Breast epithelium (tissue), 4 donors: ENCODE measurements around the gene WDR72. TPM values are rescaled to one million over a fixed set of nuclear protein-coding genes. Genes with fewer than 3 reads are reported as not detected.

ENCODE experiments used
- DNase-seq, 2 donors: peaks; one replicate each; pipeline ENCODE4 v3.0.0-alpha.2; 2019; ENCODE audit warnings: low spot score in 2 of 2
- H3K27ac ChIP-seq, 2 donors: fragments of 200-600 bp; sonication (generic) in 1 of 2; one replicate each; pipeline ENCODE4 v1.5.1; 2016 to 2019; ENCODE audit warnings: mild to moderate bottlenecking in 1 of 2
- H3K27me3 ChIP-seq, 2 donors: fragments of 200-600 bp; sonication (generic) in 1 of 2; one replicate each; pipeline versions ENCODE4 v1.5.1 to v1.6.0; 2017 to 2019; ENCODE audit warnings: control low read depth in 1 of 2, mild to moderate bottlenecking in 1 of 2
- H3K36me3 ChIP-seq: fragments of 200-600 bp; one replicate; pipeline ENCODE4 v1.5.1; 2019
- H3K4me1 ChIP-seq, 2 donors: fragments of 200-600 bp; sonication (generic); one replicate each; pipeline ENCODE4 v1.5.1; 2016 to 2019; ENCODE audit warnings: control low read depth in 1 of 2
- H3K4me3 ChIP-seq, 3 donors: fragments of 200-600 bp; sonication (generic); 1 replicate in 2 of 3; 2 replicates in 1 of 3; pipeline ENCODE4 v1.5.1; 2016 to 2019; ENCODE audit warnings: mild to moderate bottlenecking in 3 of 3, moderate library complexity in 2 of 3
- H3K9me3 ChIP-seq, 2 donors: fragments of 200-600 bp; sonication (generic) in 1 of 2; one replicate each; pipeline ENCODE4 v1.5.1; 2016 to 2019; ENCODE audit warnings: control low read depth in 1 of 2
- CTCF ChIP-seq, 3 donors: fragments of 450-650 bp; IDR thresholded peaks; one replicate each; pipeline ENCODE4 v1.5.1; 2016 to 2017; ENCODE audit warnings: antibody characterized with exemption in 3 of 3, mild to moderate bottlenecking in 3 of 3, moderate library complexity in 3 of 3
- POLR2A ChIP-seq: fragments of 450-650 bp; IDR thresholded peaks from one replicate; pipeline ENCODE4 v1.6.1; 2016; ENCODE audit warnings: antibody characterized with exemption, mild to moderate bottlenecking, moderate library complexity
- POLR2AphosphoS5 ChIP-seq, 3 donors: sonication (generic); formaldehyde crosslinking; IDR thresholded peaks; one replicate each; pipeline ENCODE4 v1.6.1; 2017; ENCODE audit warnings: antibody characterized with exemption in 3 of 3
- intact Hi-C: fragments of 100-400 bp; cut with DNase I; formaldehyde crosslinking; loops from one replicate; pipeline ENCODE4 v1.15.1; 2023; ENCODE audit warnings: low total_unique reads
- total RNA-seq, 3 donors: library from RNA; depleted of rRNA; stranded (reverse); fragments of >200 nt; gene quantifications; one replicate each; pipeline ENCODE4 v1.1.0, GENCODE V29; 2016

WDR72 gene
- 1 to 10 TPM in 1 of 3 donors, under 1 TPM in 1, not detected in 1; 0.66 to 1.2 TPM for total RNA-seq

- H3K27ac ChIP-seq = no peak within 1 kb of the TSS
- intact Hi-C loops = no loop called here
These were observed at the start of gene WDR72 for GRCh38 chr15:53759411-53759931. WDR72 (minus strand) TSS chr15:53759663; CDS start chr15:53733149, 26,514 bp downstream.

GRCh38 chr15:53808058-53808706, 48.7 kb upstream of the WDR72 start:
- no peak overlapping the region for H3K27ac ChIP-seq
- TF ChIP-seq CTCF (IDR thresholded peaks at IDR 0.05) (peak; percentile 28 to 65 (median 37)), POLR2AphosphoS5 (IDR thresholded peaks at IDR 0.05) (no peak)
- H3K27me3 ChIP-seq = no peaks in the 10 kb centered on the region
- H3K36me3 ChIP-seq = no peaks in the 10 kb centered on the region
- no peaks in the 10 kb centered on the region for H3K4me1 ChIP-seq
- DNase-seq = no peak
- H3K4me3 ChIP-seq = no peak overlapping the region
- intact Hi-C loops = no loop called here
- no peaks in the 10 kb centered on the region for H3K9me3 ChIP-seq

More at GRCh38 chr15:53759411-53759931, at the start of gene WDR72:
- peak within 1 kb of the TSS in 2 of 3 donors; percentile 47 to 68 for H3K4me3 ChIP-seq
- no peaks in the 10 kb centered on the region for H3K27me3 ChIP-seq
- no peak for DNase-seq
- H3K36me3 ChIP-seq = no peaks in the 10 kb centered on the region
- no peaks in the 10 kb centered on the region for H3K9me3 ChIP-seq
- TF ChIP-seq POLR2AphosphoS5 (IDR thresholded peaks at IDR 0.05) (no peak), CTCF (IDR thresholded peaks at IDR 0.05) (no peak), POLR2A (no peak)
- no peaks in the 10 kb centered on the region for H3K4me1 ChIP-seq

GRCh38 chr15:53807501-53807900, 48.0 kb upstream of the WDR72 start:
- Histone ChIP-seq H3K36me3 (no peaks in the 10 kb centered on the region), H3K4me3 (no peak overlapping the region), H3K4me1 (no peaks in the 10 kb centered on the region), H3K27me3 (no peaks in the 10 kb centered on the region), H3K9me3 (no peaks in the 10 kb centered on the region), H3K27ac (no peak overlapping the region)
- intact Hi-C loops = no loop called here
- TF ChIP-seq CTCF (IDR thresholded peaks at IDR 0.05) = no peak
- TF ChIP-seq POLR2A = no peak
- no peak for TF ChIP-seq POLR2AphosphoS5 (IDR thresholded peaks at IDR 0.05)
- DNase-seq = no peak

DNA sequence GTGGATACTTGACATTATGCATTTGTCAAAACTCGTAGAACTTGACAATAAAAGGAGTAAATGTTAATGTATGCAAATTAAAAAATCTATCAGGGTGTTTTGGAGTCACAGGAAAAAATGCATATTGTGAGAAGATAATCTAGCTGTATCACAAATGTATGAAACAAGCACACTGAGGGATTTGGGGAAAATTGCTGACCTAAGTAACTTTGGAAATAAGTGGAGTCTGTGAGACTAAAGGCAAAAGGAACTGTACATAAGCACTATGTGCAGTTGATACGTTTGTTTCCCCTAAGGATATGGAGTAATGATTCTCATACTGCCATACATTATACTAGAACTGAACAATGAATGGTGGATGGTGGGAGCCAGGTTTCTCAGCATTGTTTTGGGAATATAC, 43.2 kb upstream of the WDR72 start:
- intact Hi-C loops = no loop called here
- TF ChIP-seq CTCF (IDR thresholded peaks at IDR 0.05) (no peak), POLR2AphosphoS5 (IDR thresholded peaks at IDR 0.05) (no peak), POLR2A (no peak)
- H3K4me1 ChIP-seq = no peaks in the 10 kb centered on the region
- no peak overlapping the region for H3K4me3 ChIP-seq
- no peak for DNase-seq
- no peaks in the 10 kb centered on the region for H3K36me3 ChIP-seq
- H3K27ac ChIP-seq = no peak overlapping the region
- H3K27me3 ChIP-seq = no peaks in the 10 kb centered on the region
- no peaks in the 10 kb centered on the region for H3K9me3 ChIP-seq

DNA sequence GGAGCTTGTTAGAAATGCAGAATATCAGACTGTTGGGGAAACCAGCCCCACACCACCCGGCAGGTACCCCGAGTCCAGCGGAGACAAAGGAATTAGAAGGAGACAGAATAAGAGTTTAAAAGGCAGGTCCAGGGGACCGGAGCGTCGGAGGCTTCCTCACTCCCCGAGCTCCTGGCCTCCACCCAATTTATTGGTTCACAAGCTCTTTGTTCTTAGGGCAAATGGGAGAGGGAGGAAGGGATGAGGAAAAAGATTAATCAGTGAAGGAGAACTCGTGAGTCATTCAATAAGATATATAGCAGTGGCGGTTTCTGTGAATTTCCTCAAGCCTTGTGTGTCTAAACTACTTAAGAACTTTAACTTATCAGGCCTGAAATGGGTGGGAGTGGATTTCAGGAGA, 32.1 kb upstream of the WDR72 start:
- H3K9me3 ChIP-seq = no peaks in the 10 kb centered on the region
- no peak for TF ChIP-seq POLR2A
- H3K36me3 ChIP-seq = no peaks in the 10 kb centered on the region
- H3K27ac ChIP-seq = no peak overlapping the region
- H3K4me1 ChIP-seq = no peaks in the 10 kb centered on the region
- H3K4me3 ChIP-seq = no peak overlapping the region
- DNase-seq = no peak
- H3K27me3 ChIP-seq = peaks cover 0 to 4% of the 10 kb centered on the region in 2 donors
- intact Hi-C loops = no loop called here
